HG03432 (cell line): ENCODE results near the gene SUPT5H.

Experiments
- ATAC-seq: cut with Tn5 transposase; IDR thresholded peaks from one replicate; pipeline ENCODE4 v1.9.1; 2021; ENCODE audit warnings: mild to moderate bottlenecking, moderate library complexity; ENCODE audit not compliant: unreplicated experiment

SUPT5H gene

GRCh38 chr19:39494661-39495060, 49.3 kb downstream of the SUPT5H start:
- no peak for ATAC-seq

GRCh38 chr19:39496063-39496462, 50.7 kb downstream of the SUPT5H start:
- no peak for ATAC-seq

GRCh38 chr19:39497701-39497995, 52.3 kb downstream of the SUPT5H start:
- ATAC-seq, result no peak

- no peak for ATAC-seq
Observed at GRCh38 chr19:39497996-39498797, 52.8 kb downstream of the SUPT5H start.

GRCh38 chr19:39498798-39499642, 53.6 kb downstream of the SUPT5H start, which contains the start of gene DLL3:
Gene DLL3 (plus strand): TSS chr19:39498947. CDS start chr19:39498975, 28 bp downstream.
- no peak for ATAC-seq

GRCh38 chr19:39499932-39500331, 54.5 kb downstream of the SUPT5H start:
- ATAC-seq, result no peak

GRCh38 chr19:39500543-39500942, 55.2 kb downstream of the SUPT5H start:
- ATAC-seq, result no peak

GRCh38 chr19:39501340-39501739, 56.0 kb downstream of the SUPT5H start:
- no peak for ATAC-seq

- no peak for ATAC-seq
Observed at GRCh38 chr19:39502640-39503417, 57.4 kb downstream of the SUPT5H start.

GRCh38 chr19:39506598-39506943, 61.2 kb downstream of the SUPT5H start:
- no peak for ATAC-seq

- ATAC-seq, result no peak
Observed at GRCh38 chr19:39506944-39507714, 61.7 kb downstream of the SUPT5H start.

- no peak for ATAC-seq
Observed at GRCh38 chr19:39507715-39508364, 62.5 kb downstream of the SUPT5H start.

GRCh38 chr19:39508629-39509028, 63.2 kb downstream of the SUPT5H start:
- ATAC-seq, result no peak

- no peak for ATAC-seq
Observed at GRCh38 chr19:39509233-39509632, 63.9 kb downstream of the SUPT5H start.

GRCh38 chr19:39512988-39513387, 67.6 kb downstream of the SUPT5H start:
- no peak for ATAC-seq

- ATAC-seq, result no peak
Observed at GRCh38 chr19:39514840-39515550, 69.6 kb downstream of the SUPT5H start, which contains the start of gene SELENOV. Gene SELENOV (plus strand): TSS chr19:39515139. CDS start chr19:39515213, 74 bp downstream.

GRCh38 chr19:39515551-39516191, 70.3 kb downstream of the SUPT5H start:
- no peak for ATAC-seq

- ATAC-seq, result no peak
Observed at GRCh38 chr19:39516270-39516669, 70.9 kb downstream of the SUPT5H start.

GRCh38 chr19:39517432-39517831, 72.0 kb downstream of the SUPT5H start:
- ATAC-seq, result no peak
